Measurements from ENCODE around the gene MLF2. TPM values are rescaled to one million over a fixed set of nuclear protein-coding genes. Genes with fewer than 3 reads are reported as not detected.
A peak's percentile ranks its signal among the peaks of the same experiment; 100 is the strongest.

MLF2 gene
- total and polyA plus RNA-seq, 2 of the 13 experiments (the other 11 are each of a cell fraction or from before 2014, with no cell fraction given), result 88.1 to 167 TPM

- TF ChIP-seq ZSCAN29 (CRISPR knock-in tag; conservative IDR thresholded peaks at IDR 0.05) (no peak), NFATC3 (CRISPR knock-in tag; IDR thresholded peaks at IDR 0.05) (peak; percentile 10; the same call in 1 of the 2 replicates), ZNF337 (CRISPR knock-in tag; IDR thresholded peaks at IDR 0.05; ENCODE audit: borderline replicate concordance, low read depth) (peak; percentile 69; the same call in 1 of the 2 replicates), ASH2L (IDR thresholded peaks at IDR 0.05; ENCODE audit: insufficient read length, low read depth, low read length) (peak; percentile 79), HOXA7 (CRISPR knock-in tag; IDR thresholded peaks at IDR 0.05) (no peak), KDM2A (CRISPR knock-in tag; IDR thresholded peaks at IDR 0.05; ENCODE audit: borderline replicate concordance, low read depth) (peak; percentile 79; the same call in 1 of the 2 replicates), RNF2 (conservative IDR thresholded peaks at IDR 0.05; ENCODE audit: low read depth) (peak; percentile 95), CBFB (CRISPR knock-in tag; IDR thresholded peaks at IDR 0.05) (peak; percentile 72; the same call in 1 of the 2 replicates), ZMAT3 (CRISPR knock-in tag; conservative IDR thresholded peaks at IDR 0.05) (peak; percentile 90), ZNF232 (CRISPR knock-in tag; IDR thresholded peaks at IDR 0.05; ENCODE audit: borderline replicate concordance) (peak; percentile 91; the same call in 1 of the 2 replicates), SP1 (IDR thresholded peaks at IDR 0.05) (no peak), SP1 (CRISPR knock-in tag; IDR thresholded peaks at IDR 0.05) (peak; percentile 76), NFYB (CRISPR knock-in tag; IDR thresholded peaks at IDR 0.05) (peak; percentile 80), HDAC1 (CRISPR knock-in tag; IDR thresholded peaks at IDR 0.05) (peak; percentile 90), KAT8 (CRISPR knock-in tag; IDR thresholded peaks at IDR 0.05) (peak; percentile 97), ZNF629 (CRISPR knock-in tag; conservative IDR thresholded peaks at IDR 0.05) (0 out of 2 replicates have a peak, but pooled peaks have one; percentile 25), ZNF841 (CRISPR knock-in tag; IDR thresholded peaks at IDR 0.05; ENCODE audit: borderline replicate concordance) (no peak), ZNF7 (CRISPR knock-in tag; IDR thresholded peaks at IDR 0.05) (no peak), KLF12 (CRISPR knock-in tag; IDR thresholded peaks at IDR 0.05; ENCODE audit: borderline replicate concordance) (peak; percentile 80), YEATS4 (CRISPR knock-in tag; IDR thresholded peaks at IDR 0.05; ENCODE audit: borderline replicate concordance) (peak; percentile 93), MEF2D (CRISPR knock-in tag; IDR thresholded peaks at IDR 0.05) (no peak; the same call in 1 of the 2 replicates), NFKBIZ (CRISPR knock-in tag; IDR thresholded peaks at IDR 0.05) (peak; percentile 68; the same call in 1 of the 2 replicates), SIX1 (CRISPR knock-in tag; IDR thresholded peaks at IDR 0.05; ENCODE audit: borderline replicate concordance) (0 out of 2 replicates have a peak, but pooled peaks have one; percentile 19), ZNF557 (CRISPR knock-in tag; IDR thresholded peaks at IDR 0.05) (peak; percentile 88; the same call in 1 of the 2 replicates), FOXK2 (IDR thresholded peaks at IDR 0.05) (peak; percentile 30; the same call in 1 of the 2 replicates), RORA (CRISPR knock-in tag; IDR thresholded peaks at IDR 0.05) (no peak), RXRA (CRISPR knock-in tag; IDR thresholded peaks at IDR 0.05) (peak; percentile 47; the same call in 1 of the 2 replicates), AHDC1 (CRISPR knock-in tag; IDR thresholded peaks at IDR 0.05; ENCODE audit: borderline replicate concordance) (no peak)
Observed at GRCh38 chr12:6723607-6724408, 29.1 kb downstream of the MLF2 start, which contains the start of gene COPS7A (continued).
